Adrenal gland (tissue), 12 donors: ENCODE results near the gene CNTN5. TPM values are rescaled to one million over a fixed set of nuclear protein-coding genes. Genes with fewer than 3 reads are reported as not detected.

Experiments
- DNase-seq, 7 donors: peaks; one replicate each; pipeline ENCODE4 v3.0.0-alpha.2; 2019 to 2020
- H3K27ac ChIP-seq, 5 donors: fragments of 200-600 bp; sonication (generic) in 4 of 5; 1 replicate in 3 of 5; 2 replicates in 2 of 5; pipeline versions ENCODE4 v1.5.1 to v1.8.0; 2016 to 2020; ENCODE audit warnings: mild to moderate bottlenecking in 1 of 5
- H3K27me3 ChIP-seq: fragments of 200-600 bp; 2 replicates; pipeline ENCODE4 v1.8.0; 2021
- H3K36me3 ChIP-seq, 2 donors: fragments of 200-600 bp; replicated peaks in 1 of 2; 1 replicate in 1 of 2; 2 replicates in 1 of 2; pipeline versions ENCODE4 v1.5.1 to v1.8.0; 2018 to 2022
- H3K4me1 ChIP-seq, 2 donors: fragments of 200-600 bp; replicated peaks in 1 of 2; 1 replicate in 1 of 2; 2 replicates in 1 of 2; pipeline versions ENCODE4 v1.5.1 to v1.8.0; 2018 to 2021
- H3K4me3 ChIP-seq, 4 donors: fragments of 200-600 bp; sonication (generic) in 3 of 4; one replicate each; pipeline ENCODE4 v1.5.1; 2016 to 2018
- H3K9me3 ChIP-seq, 3 donors: fragments of 200-600 bp; sonication (generic) in 1 of 3; replicated peaks in 1 of 3; 1 replicate in 2 of 3; 2 replicates in 1 of 3; pipeline versions ENCODE4 v1.5.1 to v1.8.0; 2016 to 2021
- CTCF ChIP-seq, 6 experiments: fragments of 450-650 bp in 4 of 6; fragments of 200-600 bp in 2 of 6; sonication (generic) in 1 of 6; IDR thresholded peaks; 1 replicate in 5 of 6; 2 replicates in 1 of 6; pipeline versions ENCODE4 v1.5.1 to v1.8.0; 2016 to 2021; ENCODE audit warnings: antibody characterized with exemption in 6 of 6, mild to moderate bottlenecking in 2 of 6, moderate library complexity in 1 of 6
- POLR2A ChIP-seq, 2 donors: fragments of 450-650 bp; IDR thresholded peaks; one replicate each; pipeline ENCODE4 v1.6.1; 2017; ENCODE audit warnings: antibody characterized with exemption in 2 of 2, mild to moderate bottlenecking in 2 of 2, moderate library complexity in 1 of 2
- WGBS, 4 donors: extraction: QIAGEN DNeasy Blood & Tissue Kit in 2 of 4; methylation state at CpG; one replicate each; pipeline versions ENCODE4 v1.1.5 to v1.1.7; 2013 to 2017; 5-methylcytosine and 5-hydroxymethylcytosine counted together
- intact Hi-C, 2 donors: fragments of 100-400 bp; cut with DNase I; formaldehyde crosslinking; loops; one replicate each; pipeline versions ENCODE4 v1.14.1 to v1.15.0; 2022 to 2023
- polyA plus RNA-seq, 3 donors: library from polyadenylated mRNA; stranded (reverse); fragments of 200-250 nt in 2 of 3; fragments of 350-450 nt in 1 of 3; fragmentation: Illumina TruSeq in 1 of 3; extraction: RNeasy Lipid Tissue Mini Kit (QIAGEN cat#74804) in 1 of 3; gene quantifications; one replicate each; pipeline ENCODE4 v1.2.3, GENCODE V29; 2013 to 2014
- total RNA-seq, 9 donors: library from RNA; depleted of rRNA in 4 of 9; stranded (reverse); fragments of >200 nt in 4 of 9; fragments of 120-200 nt in 1 of 9; fragmentation: NEBNext Ultra II Directional in 1 of 9; extraction: Animal tissue kit (Norgen Biotek cat#: 25700) in 1 of 9; gene quantifications; one replicate each; pipeline versions ENCODE4 v1.1.0 to v1.2.4, GENCODE V29; 2013 to 2023
- donor health status: healthy with polysubstance abuse.
- donor health status: Bipolar disorder and iron deficiency.
- donor health status: DM: yes; HTN: yes; CAD: no.
- donor health status: DM: no; HTN: no; CAD: no.
- donor health status: DM: no; HTN: no; CAD: no.
- donor health status: DM: yes; HTN: yes; CAD: no.

The CNTN5 gene
- total and polyA plus RNA-seq, 12 donors: 0.07 to 107 (median 0.30) TPM; not detected in 8

- no peak overlapping the region for H3K4me3 ChIP-seq
- H3K9me3 ChIP-seq: no peaks in the 10 kb centered on the region
- no peak for DNase-seq
- TF ChIP-seq CTCF (IDR thresholded peaks at IDR 0.05) (no peak), POLR2A (IDR thresholded peaks at IDR 0.05) (no peak)
- no peaks in the 10 kb centered on the region for H3K36me3 ChIP-seq
- no peak overlapping the region for H3K27ac ChIP-seq
- intact Hi-C loops: no loop called here
- 75 to 84% (median 79%) methylated on average over 8 of the region's 8 CpGs for WGBS, 4 donors
- H3K4me1 ChIP-seq: no peaks in the 10 kb centered on the region
- H3K27me3 ChIP-seq: no peaks in the 10 kb centered on the region
Measured at GRCh38 chr11:99240192-99241030, 219.7 kb downstream of the CNTN5 start.

- Histone ChIP-seq H3K36me3 (no peaks in the 10 kb centered on the region), H3K4me3 (no peak overlapping the region), H3K9me3 (no peaks in the 10 kb centered on the region), H3K27ac (no peak overlapping the region), H3K4me1 (no peaks in the 10 kb centered on the region), H3K27me3 (no peaks in the 10 kb centered on the region)
- no peak for DNase-seq
- intact Hi-C loops: no loop called here
- no peak for TF ChIP-seq POLR2A (IDR thresholded peaks at IDR 0.05)
- no peak for TF ChIP-seq CTCF (IDR thresholded peaks at IDR 0.05)
- WGBS, 4 donors: 54 to 71% (median 63%) methylated on average over 2 of the region's 2 CpGs
Measured at GRCh38 chr11:99241066-99241465, 220.3 kb downstream of the CNTN5 start.

GRCh38 chr11:99244613-99245012, 223.9 kb downstream of the CNTN5 start:
- no peaks in the 10 kb centered on the region for H3K4me1 ChIP-seq
- no peaks in the 10 kb centered on the region for H3K9me3 ChIP-seq
- intact Hi-C loops: no loop called here
- no peaks in the 10 kb centered on the region for H3K27me3 ChIP-seq
- no peak overlapping the region for H3K27ac ChIP-seq
- no peaks in the 10 kb centered on the region for H3K36me3 ChIP-seq
- WGBS, 4 donors: 85 to 91% (median 89%) methylated on average over 3 of the region's 3 CpGs
- no peak overlapping the region for H3K4me3 ChIP-seq
- TF ChIP-seq CTCF (IDR thresholded peaks at IDR 0.05) (no peak), POLR2A (IDR thresholded peaks at IDR 0.05) (no peak)
- DNase-seq: no peak

GRCh38 chr11:99246199-99246598, 225.4 kb downstream of the CNTN5 start:
- no peak overlapping the region for H3K4me3 ChIP-seq

More at GRCh38 chr11:99246199-99246598, 225.4 kb downstream of the CNTN5 start:
- Histone ChIP-seq H3K9me3 (no peaks in the 10 kb centered on the region), H3K27ac (no peak overlapping the region), H3K27me3 (no peaks in the 10 kb centered on the region), H3K36me3 (no peaks in the 10 kb centered on the region), H3K4me1 (no peaks in the 10 kb centered on the region)
- intact Hi-C loops: no loop called here
- WGBS, 4 donors: 79 to 86% (median 83%) methylated on average over 5 of the region's 5 CpGs
- DNase-seq: no peak
- no peak for TF ChIP-seq POLR2A (IDR thresholded peaks at IDR 0.05)
- TF ChIP-seq CTCF (IDR thresholded peaks at IDR 0.05): no peak
